NCI-H345 treated with DMSO at 0.1 percent for 48 hours (cell line): ENCODE measurements around the gene RIMKLB.
"Not testable (repeated sequence)": the region's sequence is repeated elsewhere in the genome, so short reads cannot be mapped to it uniquely, and the experiment has no call there.

ENCODE experiments used
- DNase-seq: peaks from one replicate; lab custom pipeline; 2025; ENCODE audit not compliant: unreplicated experiment; lab: John Stamatoyannopoulos, UW

The RIMKLB gene

GRCh38 chr12:8689681-8690080 lies 8.1 kb upstream of the RIMKLB start:
- DNase-seq, result no peak

DNA sequence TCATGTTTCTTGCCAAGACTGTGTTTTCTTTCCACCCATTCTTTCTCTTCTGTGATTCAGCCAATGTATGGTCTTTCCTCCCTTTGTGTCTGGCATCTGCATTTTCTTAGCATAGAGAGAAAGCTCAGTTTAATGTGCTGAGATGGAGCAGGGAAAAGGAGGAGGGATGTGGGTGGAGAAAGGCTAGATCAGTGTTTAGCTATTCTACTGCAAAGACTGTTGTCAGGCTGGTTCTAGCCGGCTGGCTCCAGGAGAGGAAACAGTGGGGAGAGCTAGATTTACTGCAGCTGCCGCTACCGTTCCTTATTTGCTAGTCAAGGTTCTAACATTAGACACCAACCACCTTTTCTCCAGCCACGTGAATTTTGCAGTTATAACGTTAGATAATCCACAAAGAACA lies 5.2 kb upstream of the RIMKLB start:
- DNase-seq, result peak; percentile 34

GRCh38 chr12:8695116-8695515 lies 2.7 kb upstream of the RIMKLB start:
- no peak for DNase-seq

DNA sequence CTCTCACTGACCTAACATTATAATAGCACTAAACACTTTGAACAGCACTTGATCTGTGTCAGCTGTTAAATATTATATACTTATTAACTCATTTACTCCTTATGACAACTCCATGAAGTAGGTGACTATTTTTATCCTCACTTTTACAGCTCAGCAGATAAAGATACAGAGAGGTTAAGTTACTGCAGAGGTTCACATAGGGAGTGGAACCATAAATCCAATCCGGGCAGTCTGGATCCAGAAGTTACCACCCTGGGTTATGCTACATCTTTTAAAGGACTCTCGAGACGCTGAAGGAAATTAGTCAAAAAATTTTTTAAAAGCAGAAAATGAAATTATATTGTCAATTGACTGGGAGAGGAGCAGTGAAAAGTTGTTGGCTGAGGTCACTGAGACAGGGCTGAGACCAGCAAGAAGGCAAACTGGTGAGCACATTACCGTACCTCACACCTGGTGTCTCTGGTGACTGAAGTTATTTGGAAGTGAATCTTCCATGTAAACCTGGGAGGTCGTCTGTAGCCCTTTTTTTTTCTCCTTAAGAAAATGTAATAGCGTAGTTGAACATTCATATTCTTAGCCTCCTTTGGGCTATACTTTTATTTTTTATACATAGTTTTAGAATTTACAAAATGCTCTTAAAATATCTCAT lies 1.2 kb upstream of the RIMKLB start:
- DNase-seq, result no peak

DNA sequence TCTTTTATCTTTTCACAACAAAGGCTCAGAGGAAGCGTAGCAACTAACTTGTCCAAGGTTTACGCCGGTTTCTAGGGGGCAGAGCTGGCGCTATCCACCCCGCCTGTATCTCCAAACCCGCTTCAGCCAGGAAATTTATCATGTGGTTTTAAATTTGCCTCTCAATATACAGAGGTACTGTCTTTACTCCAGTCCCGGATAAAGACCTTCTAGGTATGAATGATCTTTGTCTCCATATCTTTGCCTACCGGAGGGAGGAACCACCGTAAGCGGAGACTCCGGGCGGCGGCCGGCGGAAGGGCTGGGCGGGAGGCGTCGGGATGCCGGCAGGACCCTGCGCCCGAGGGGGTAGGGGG lies 693 bp upstream of the RIMKLB start:
- DNase-seq, result peak; percentile 32

- DNase-seq, result peak; percentile 12
Observed at GRCh38 chr12:8698132-8698851, 501 bp downstream of the RIMKLB start.

DNA sequence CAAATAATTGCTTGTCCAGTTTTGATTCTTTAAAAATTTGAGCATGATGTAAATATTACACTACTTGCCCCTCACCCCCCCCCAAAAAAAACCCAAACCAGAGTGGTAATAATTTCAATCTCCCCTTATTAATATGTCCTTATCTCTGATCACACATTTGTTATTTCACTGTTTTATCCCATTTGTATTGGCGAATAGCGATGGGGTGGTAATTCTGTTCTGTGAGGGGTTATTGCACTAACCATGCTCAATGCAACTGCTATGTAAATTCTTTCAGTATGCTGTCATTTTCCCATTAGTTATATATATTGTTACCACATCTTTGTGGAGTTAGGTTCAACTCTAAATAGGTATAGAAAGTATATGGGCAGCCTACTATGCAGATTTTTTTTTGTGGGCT lies 1.1 kb downstream of the RIMKLB start:
- no peak for DNase-seq

- DNase-seq, result no peak
Observed at GRCh38 chr12:8699714-8700113, 1.9 kb downstream of the RIMKLB start.

GRCh38 chr12:8701046-8701660 lies 3.4 kb downstream of the RIMKLB start:
- no peak for DNase-seq

GRCh38 chr12:8702159-8702558 lies 4.4 kb downstream of the RIMKLB start:
- DNase-seq, result no peak

DNA sequence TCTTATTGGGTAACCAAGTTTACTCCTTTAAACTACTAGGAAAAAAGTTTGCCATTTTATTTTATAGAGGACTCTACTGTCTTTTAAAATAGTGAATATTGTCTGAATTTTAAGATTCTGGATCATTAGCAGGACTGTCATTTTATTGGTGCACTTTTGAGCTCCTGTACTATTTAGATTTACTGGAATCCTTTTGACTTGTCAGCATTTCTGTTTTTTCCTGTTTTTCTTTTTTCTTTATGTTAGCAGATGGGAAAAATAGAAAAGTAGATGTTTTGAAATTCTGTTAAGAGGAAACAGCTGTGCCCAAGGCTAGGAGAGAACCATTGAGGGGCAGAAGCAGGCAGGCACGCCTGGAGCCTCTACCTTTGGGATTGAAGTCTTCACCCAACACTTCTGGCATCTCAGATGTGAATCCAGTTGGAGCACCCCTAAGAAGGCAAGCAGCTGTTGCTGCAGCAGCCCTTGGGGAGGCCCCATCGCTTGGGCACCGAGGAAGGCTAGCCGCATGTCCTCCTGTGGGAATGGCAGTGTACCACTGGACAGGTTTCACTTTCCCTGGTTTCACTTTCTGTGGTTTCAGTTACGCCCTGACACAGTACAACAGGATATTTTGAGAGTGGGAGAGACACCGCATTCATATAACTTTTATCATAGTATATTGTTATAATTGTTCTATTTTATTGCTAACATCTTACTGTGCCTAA lies 11.5 kb downstream of the RIMKLB start:
- no peak for DNase-seq

- DNase-seq, result no peak
Observed at GRCh38 chr12:8712572-8712971, 14.8 kb downstream of the RIMKLB start.

GRCh38 chr12:8722286-8722800 lies 24.6 kb downstream of the RIMKLB start:
- no peak for DNase-seq

- DNase-seq, result no peak
Observed at GRCh38 chr12:8734873-8735381, 37.1 kb downstream of the RIMKLB start.

DNA sequence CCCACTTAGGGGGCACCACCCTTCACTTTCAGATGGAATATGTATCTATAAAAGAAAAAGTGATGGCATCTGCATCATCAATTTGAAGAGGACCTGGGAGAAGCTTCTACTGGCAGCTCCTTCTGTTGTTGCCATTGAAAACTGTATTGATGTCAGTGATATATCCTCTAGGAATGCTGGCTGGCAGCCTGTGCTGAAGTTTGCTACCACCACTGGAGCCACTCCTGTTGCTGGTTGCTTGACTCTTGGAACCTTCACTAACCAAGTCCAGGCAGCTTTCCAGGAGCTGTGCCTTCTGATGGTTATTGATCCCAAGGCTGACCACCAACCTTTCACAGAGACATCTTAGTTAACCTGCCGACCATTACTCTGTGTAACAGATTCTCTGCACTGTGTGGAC lies 44.7 kb downstream of the RIMKLB start:
- no peak for DNase-seq

GRCh38 chr12:8743121-8743520 lies 45.3 kb downstream of the RIMKLB start:
- not testable (repeated sequence) for DNase-seq

GRCh38 chr12:8745631-8746030 lies 47.8 kb downstream of the RIMKLB start:
- not testable (repeated sequence) for DNase-seq

- no peak for DNase-seq
Observed at GRCh38 chr12:8746046-8746445, 48.3 kb downstream of the RIMKLB start.

- not testable (repeated sequence) for DNase-seq
Observed at GRCh38 chr12:8760076-8760475, 62.3 kb downstream of the RIMKLB start.

DNA sequence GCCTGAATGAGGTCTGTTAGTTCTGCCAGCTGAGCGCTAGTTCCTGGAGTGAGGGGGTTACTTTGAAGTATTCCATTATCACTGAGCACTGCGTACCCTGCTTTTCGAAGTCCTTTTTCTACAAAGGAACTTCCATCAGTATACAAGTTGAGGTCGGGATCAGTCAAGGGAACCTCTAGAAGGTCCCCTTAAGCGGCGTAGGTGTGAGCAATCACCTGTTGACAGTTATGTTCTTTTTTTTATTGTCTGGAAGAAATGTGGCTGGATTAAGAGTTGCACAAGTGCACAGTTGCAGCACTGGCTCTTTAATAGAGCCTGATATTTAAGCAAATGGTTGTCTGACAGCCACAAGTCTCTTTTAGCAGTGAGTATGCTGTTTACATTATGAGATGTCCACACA lies 64.9 kb downstream of the RIMKLB start:
- DNase-seq, result not testable (repeated sequence)

DNA sequence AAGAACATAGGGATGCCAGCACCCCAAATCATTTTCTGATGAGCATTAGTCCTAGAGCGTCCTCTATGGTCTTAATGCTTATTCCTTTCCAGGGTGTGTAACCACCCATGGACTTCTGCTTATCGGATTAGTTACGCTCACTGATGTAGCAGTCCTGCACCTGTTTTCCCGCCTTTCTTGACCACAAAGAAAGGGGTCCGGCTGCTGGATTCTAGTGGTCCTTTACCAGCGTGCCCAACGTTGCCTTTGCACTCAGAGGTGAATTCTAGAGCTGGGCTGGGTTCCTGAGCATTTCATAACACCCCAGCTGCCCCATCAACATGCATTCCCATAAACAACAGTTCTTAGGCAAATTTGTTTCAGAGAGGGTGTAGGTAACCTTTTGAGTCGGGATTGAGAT lies 68.3 kb downstream of the RIMKLB start:
- not testable (repeated sequence) for DNase-seq
